Hepatocyte (in vitro differentiated cells): ENCODE data around the gene NR2F2. TPM values are rescaled to one million over a fixed set of nuclear protein-coding genes. Genes with fewer than 3 reads are reported as not detected.

Experiments
- DNase-seq: peaks from one replicate; pipeline ENCODE4 v3.0.0-alpha.2; 2016; ENCODE audit warnings: low spot score
- H2AFZ ChIP-seq: fragments of 200-600 bp; sonication (generic); 2 replicates; pipeline ENCODE4 v1.6.0; 2016; ENCODE audit warnings: antibody characterized with exemption, mild to moderate bottlenecking
- H3K27ac ChIP-seq: fragments of 200-600 bp; sonication (generic); 2 replicates; pipeline ENCODE4 v1.5.1; 2016; ENCODE audit warnings: mild to moderate bottlenecking
- H3K27me3 ChIP-seq: fragments of 200-600 bp; sonication (generic); 2 replicates; pipeline ENCODE4 v1.6.1; 2016
- H3K36me3 ChIP-seq: fragments of 200-600 bp; sonication (generic); replicated peaks from 2 replicates; pipeline ENCODE4 v1.5.1; 2016; ENCODE audit warnings: low read depth; ENCODE audit not compliant: insufficient read depth
- H3K4me1 ChIP-seq: fragments of 200-600 bp; sonication (generic); 2 replicates; pipeline ENCODE4 v1.5.1; 2016; ENCODE audit warnings: mild to moderate bottlenecking, moderate library complexity; ENCODE audit not compliant: insufficient read depth
- H3K4me2 ChIP-seq: fragments of 200-600 bp; sonication (generic); 2 replicates; pipeline ENCODE4 v1.6.0; 2016
- H3K4me3 ChIP-seq: fragments of 200-600 bp; sonication (generic); 2 replicates; pipeline ENCODE4 v1.5.1; 2016; ENCODE audit warnings: mild to moderate bottlenecking
- H3K79me2 ChIP-seq: fragments of 200-600 bp; sonication (generic); 2 replicates; pipeline ENCODE4 v1.6.0; 2017; ENCODE audit warnings: mild to moderate bottlenecking
- H3K9me2 ChIP-seq: fragments of 200-600 bp; sonication (generic); replicated peaks from 2 replicates; pipeline ENCODE4 v1.6.0; 2017; ENCODE audit warnings: mild to moderate bottlenecking; ENCODE audit not compliant: insufficient read depth
- H3K9me3 ChIP-seq: fragments of 200-600 bp; sonication (generic); 2 replicates; pipeline ENCODE4 v1.5.1; 2016; ENCODE audit warnings: low read depth, mild to moderate bottlenecking
- H4K20me1 ChIP-seq: fragments of 200-600 bp; sonication (generic); 2 replicates; pipeline ENCODE4 v1.6.0; 2016; ENCODE audit warnings: mild to moderate bottlenecking; ENCODE audit not compliant: insufficient read depth, poor library complexity, severe bottlenecking
- EZH2 ChIP-seq: fragments of 200-600 bp; sonication (generic); IDR thresholded peaks from 2 replicates; pipeline ENCODE4 v1.6.1; 2016; ENCODE audit warnings: antibody characterized with exemption, mild to moderate bottlenecking, borderline replicate concordance
- EZH2phosphoT487 ChIP-seq: fragments of 200-600 bp; sonication (generic); IDR thresholded peaks from one replicate; pipeline ENCODE4 v1.6.1; 2018; ENCODE audit warnings: antibody characterized with exemption, mild to moderate bottlenecking, low read depth, moderate library complexity; ENCODE audit not compliant: unreplicated experiment, severe bottlenecking
- WGBS: methylation state at CpG from one replicate; pipeline ENCODE4 v1.1.6; 2016; ENCODE audit warnings: low lambda C conversion rate; ENCODE audit errors: missing lambda C conversion rate; 5-methylcytosine and 5-hydroxymethylcytosine counted together
- polyA plus RNA-seq: library from polyadenylated mRNA; unstranded; fragments of >200 nt; fragmentation: Nextera tagmentation; extraction: Ambion mirVana; gene quantifications from 2 replicates; pipeline ENCODE4 v1.2.1, GENCODE V29; 2016
- total RNA-seq: library from RNA; depleted of rRNA; stranded (reverse); fragments of >200 nt; gene quantifications from 2 replicates; pipeline ENCODE4 v1.2.3, GENCODE V29; 2014
- TF ChIP-seq, protein P1 (sequence below): fragments of 200-600 bp; sonication (generic); IDR thresholded peaks from 2 replicates; pipeline ENCODE4 v1.5.1; 2016; ENCODE audit warnings: antibody characterized with exemption, mild to moderate bottlenecking; ENCODE audit not compliant: poor library complexity

NR2F2 gene
- total and polyA plus RNA-seq, 2 experiments from 2014 or later: 23.0 to 27.9 TPM

GRCh38 chr15:96358001-96358801, 27.7 kb downstream of the NR2F2 start:
- peaks cover 19% of the 10 kb centered on the region for H3K4me1 ChIP-seq
- H3K27me3 ChIP-seq: peaks cover 95% of the 10 kb centered on the region
- no peak overlapping the region for H3K27ac ChIP-seq
- WGBS: 31% methylated on average over 31 of the region's 31 CpGs
- H3K4me3 ChIP-seq: no peak overlapping the region
- no peak for DNase-seq
- no peaks in the 10 kb centered on the region for H3K9me3 ChIP-seq
- H3K4me2 ChIP-seq: peak overlapping the region; percentile 91
- H3K79me2 ChIP-seq: no peaks in the 10 kb centered on the region
- no peak overlapping the region for H2AFZ ChIP-seq
- peaks cover 27% of the 10 kb centered on the region for H4K20me1 ChIP-seq
- H3K9me2 ChIP-seq: no peaks in the 10 kb centered on the region
- no peaks in the 10 kb centered on the region for H3K36me3 ChIP-seq
- TF ChIP-seq, protein P1, sequence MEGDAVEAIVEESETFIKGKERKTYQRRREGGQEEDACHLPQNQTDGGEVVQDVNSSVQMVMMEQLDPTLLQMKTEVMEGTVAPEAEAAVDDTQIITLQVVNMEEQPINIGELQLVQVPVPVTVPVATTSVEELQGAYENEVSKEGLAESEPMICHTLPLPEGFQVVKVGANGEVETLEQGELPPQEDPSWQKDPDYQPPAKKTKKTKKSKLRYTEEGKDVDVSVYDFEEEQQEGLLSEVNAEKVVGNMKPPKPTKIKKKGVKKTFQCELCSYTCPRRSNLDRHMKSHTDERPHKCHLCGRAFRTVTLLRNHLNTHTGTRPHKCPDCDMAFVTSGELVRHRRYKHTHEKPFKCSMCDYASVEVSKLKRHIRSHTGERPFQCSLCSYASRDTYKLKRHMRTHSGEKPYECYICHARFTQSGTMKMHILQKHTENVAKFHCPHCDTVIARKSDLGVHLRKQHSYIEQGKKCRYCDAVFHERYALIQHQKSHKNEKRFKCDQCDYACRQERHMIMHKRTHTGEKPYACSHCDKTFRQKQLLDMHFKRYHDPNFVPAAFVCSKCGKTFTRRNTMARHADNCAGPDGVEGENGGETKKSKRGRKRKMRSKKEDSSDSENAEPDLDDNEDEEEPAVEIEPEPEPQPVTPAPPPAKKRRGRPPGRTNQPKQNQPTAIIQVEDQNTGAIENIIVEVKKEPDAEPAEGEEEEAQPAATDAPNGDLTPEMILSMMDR: no peak
- TF ChIP-seq EZH2phosphoT487 (peak; percentile 21), EZH2 (peak; percentile 81)

- peaks cover 27% of the 10 kb centered on the region for H4K20me1 ChIP-seq
- peak overlapping the region; percentile 86 for H3K4me2 ChIP-seq
- H3K4me1 ChIP-seq: peaks cover 15% of the 10 kb centered on the region
- no peak overlapping the region for H3K4me3 ChIP-seq
- H3K27me3 ChIP-seq: peaks cover 95% of the 10 kb centered on the region
- TF ChIP-seq EZH2phosphoT487: no peak
- H3K36me3 ChIP-seq: no peaks in the 10 kb centered on the region
- no peak overlapping the region for H2AFZ ChIP-seq
- H3K79me2 ChIP-seq: no peaks in the 10 kb centered on the region
- no peak for DNase-seq
- no peaks in the 10 kb centered on the region for H3K9me2 ChIP-seq
- H3K27ac ChIP-seq: no peak overlapping the region
- H3K9me3 ChIP-seq: no peaks in the 10 kb centered on the region
- WGBS: 27% methylated on average over 20 of the region's 21 CpGs
These were observed 28.5 kb downstream of the NR2F2 start for GRCh38 chr15:96358821-96359615.

GRCh38 chr15:96359616-96360521, 29.4 kb downstream of the NR2F2 start:
- no peaks in the 10 kb centered on the region for H3K9me2 ChIP-seq
- H3K4me3 ChIP-seq: no peak overlapping the region
- no peak overlapping the region for H3K27ac ChIP-seq
- peaks cover 22% of the 10 kb centered on the region for H4K20me1 ChIP-seq
- H3K4me2 ChIP-seq: peak overlapping the region; percentile 86
- DNase-seq: no peak
- no peaks in the 10 kb centered on the region for H3K79me2 ChIP-seq
- H3K36me3 ChIP-seq: no peaks in the 10 kb centered on the region
- TF ChIP-seq EZH2phosphoT487: peak; percentile 54
- peak; percentile 86 for TF ChIP-seq EZH2
- TF ChIP-seq, protein P1: no peak
- WGBS: 12% methylated on average over 53 of the region's 57 CpGs
- H3K27me3 ChIP-seq: peaks cover 94% of the 10 kb centered on the region
- H3K4me1 ChIP-seq: peaks cover 14% of the 10 kb centered on the region
- no peak overlapping the region for H2AFZ ChIP-seq
- no peaks in the 10 kb centered on the region for H3K9me3 ChIP-seq
